HCT116 (cell line): ENCODE measurements around the gene UBE2L6.

Experiments used
- CTCF ChIP-seq, 3 experiments: fragments of 200-600 bp in 1 of 3; sonication (generic) in 1 of 3; IDR thresholded peaks in 2 of 3; conservative IDR thresholded peaks in 1 of 3; 2 replicates each; pipeline ENCODE4 v1.5.1; 2012 to 2017; ENCODE audit warnings: low read depth in 2 of 3, low read length in 2 of 3, antibody characterized with exemption in 1 of 3, borderline replicate concordance in 1 of 3, control low read depth in 1 of 3, mild to moderate bottlenecking in 1 of 3, mixed read lengths in 1 of 3, mixed run types in 1 of 3, moderate library complexity in 1 of 3; ENCODE audit not compliant: insufficient read depth in 1 of 3
- EZH2 ChIP-seq: fragments of 200-600 bp; sonication (generic); IDR thresholded peaks from 2 replicates; pipeline ENCODE4 v1.6.1; 2017; ENCODE audit warnings: antibody characterized with exemption, mixed run types
- FOSL1 ChIP-seq: IDR thresholded peaks from 2 replicates; pipeline ENCODE4 v1.6.1; 2012; ENCODE audit warnings: low read depth
- MAX ChIP-seq: IDR thresholded peaks from 2 replicates; pipeline ENCODE4 v1.6.1; 2012
- POLR2A ChIP-seq: IDR thresholded peaks from 2 replicates; pipeline ENCODE4 v1.7.0; 2011; ENCODE audit warnings: borderline replicate concordance; ENCODE audit not compliant: insufficient read depth, insufficient read length; ENCODE audit errors: extremely low read depth
- POLR2AphosphoS5 ChIP-seq: IDR thresholded peaks from 2 replicates; pipeline ENCODE4 v1.6.1; 2011; ENCODE audit warnings: mild to moderate bottlenecking, low read depth, low read length, moderate library complexity
- TCF7L2 ChIP-seq: IDR thresholded peaks from 2 replicates; pipeline ENCODE4 v1.7.0; 2011; ENCODE audit warnings: borderline replicate concordance, inconsistent platforms; ENCODE audit not compliant: insufficient read depth, insufficient read length; ENCODE audit errors: extremely low read depth
- ZBTB33 ChIP-seq: IDR thresholded peaks from 2 replicates; pipeline ENCODE4 v1.6.1; 2011; ENCODE audit warnings: mild to moderate bottlenecking, low read length, moderate library complexity; ENCODE audit not compliant: insufficient replicate concordance; ENCODE audit errors: extremely low read depth

DNA sequence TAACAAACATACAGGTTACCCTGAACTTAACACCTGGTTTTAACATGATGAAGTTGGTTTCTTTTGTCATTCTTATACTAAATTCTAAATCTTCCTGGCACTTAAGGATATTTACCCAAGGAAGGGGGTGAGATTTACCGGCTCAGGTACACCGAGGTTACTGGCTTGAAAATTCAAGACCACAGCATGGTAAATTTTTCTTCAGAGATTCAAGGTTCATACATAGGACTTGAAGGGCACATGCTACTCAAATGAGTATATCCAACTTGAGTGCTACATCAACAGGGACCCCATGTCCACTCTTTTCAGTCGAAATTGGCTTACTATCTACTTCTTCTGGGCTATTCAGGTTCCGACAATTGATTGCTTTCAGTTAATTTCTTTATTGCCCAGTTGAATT is 42.7 kb upstream of the UBE2L6 start:
- TF ChIP-seq MAX: no peak
- TF ChIP-seq ZBTB33: no peak
- TF ChIP-seq FOSL1: no peak
- TF ChIP-seq TCF7L2: no peak
- no peak for TF ChIP-seq EZH2
- TF ChIP-seq CTCF (IDR thresholded peaks at IDR 0.05 in 2 of 3, conservative IDR thresholded peaks at IDR 0.05 in 1 of 3; ENCODE audit: borderline replicate concordance in 1 of 3, insufficient read depth in 1 of 3, low read depth in 2 of 3, low read length in 2 of 3): no peak
- no peak for TF ChIP-seq POLR2A
- TF ChIP-seq POLR2AphosphoS5: no peak
